NCI-H1436 (cell line): Measurements from ENCODE around the gene PSPN.

Experiments
- DNase-seq: peaks from one replicate; lab custom pipeline; 2025; lab: John Stamatoyannopoulos, UW

The PSPN gene

GRCh38 chr19:6375411-6376010 lies at the start of gene PSPN:
Gene PSPN (minus strand): TSS chr19:6375933. CDS start chr19:6375849, 84 bp downstream.
- DNase-seq: no peak

- DNase-seq: peak; percentile 99
These were observed 49.4 kb upstream of the PSPN start for GRCh38 chr19:6424939-6425731.

- no peak for DNase-seq
These were observed 48.6 kb upstream of the PSPN start, which contains the start of gene KHSRP for GRCh38 chr19:6424195-6424938. Gene KHSRP (minus strand): TSS chr19:6424811. CDS start chr19:6424701, 110 bp downstream.

- DNase-seq: no peak
These were observed 47.9 kb upstream of the PSPN start for GRCh38 chr19:6423499-6424194.

- DNase-seq: no peak
These were observed 45.6 kb upstream of the PSPN start for GRCh38 chr19:6421075-6422014.

GRCh38 chr19:6418562-6418932 lies 42.8 kb upstream of the PSPN start:
- DNase-seq: no peak

GRCh38 chr19:6417713-6418561 lies 42.2 kb upstream of the PSPN start:
- no peak for DNase-seq

- no peak for DNase-seq
These were observed 41.1 kb upstream of the PSPN start for GRCh38 chr19:6416658-6417405.

- no peak for DNase-seq
These were observed 40.0 kb upstream of the PSPN start for GRCh38 chr19:6415591-6416190.

GRCh38 chr19:6414793-6415590 lies 39.3 kb upstream of the PSPN start:
- DNase-seq: no peak

GRCh38 chr19:6413721-6414643 lies 38.2 kb upstream of the PSPN start:
- DNase-seq: no peak

GRCh38 chr19:6413291-6413690 lies 37.6 kb upstream of the PSPN start:
- DNase-seq: no peak

GRCh38 chr19:6412447-6413091 lies 36.8 kb upstream of the PSPN start:
- peak; percentile 36 for DNase-seq

GRCh38 chr19:6412061-6412446 lies 36.3 kb upstream of the PSPN start:
- DNase-seq: no peak

GRCh38 chr19:6409346-6409745 lies 33.6 kb upstream of the PSPN start:
- no peak for DNase-seq

GRCh38 chr19:6406401-6406800 lies 30.7 kb upstream of the PSPN start:
- no peak for DNase-seq
